GM12873 (cell line): ENCODE data around the gene LGALS12.

ENCODE experiments used
- CTCF ChIP-seq: IDR thresholded peaks from 2 replicates; pipeline ENCODE4 v1.5.1; 2012; ENCODE audit warnings: low read depth, mild to moderate bottlenecking, moderate library complexity, low read length, control low read depth; ENCODE audit not compliant: insufficient read depth; ENCODE audit errors: missing control alignments

Gene LGALS12

GRCh38 chr11:63505857-63506528 lies at the start of gene LGALS12:
Gene LGALS12, plus strand, starts transcription at chr11:63506084. Its CDS starts 375 bp downstream, at chr11:63506459.
- no peak for TF ChIP-seq CTCF

- TF ChIP-seq CTCF, result no peak
These were observed 46.3 kb upstream of the LGALS12 start for GRCh38 chr11:63459586-63459985.

GRCh38 chr11:63462137-63462536 lies 43.7 kb upstream of the LGALS12 start:
- no peak for TF ChIP-seq CTCF

GRCh38 chr11:63470311-63470710 lies 35.6 kb upstream of the LGALS12 start:
- no peak for TF ChIP-seq CTCF

- no peak for TF ChIP-seq CTCF
These were observed 33.5 kb upstream of the LGALS12 start for GRCh38 chr11:63472372-63472771.

GRCh38 chr11:63476618-63477017 lies 29.3 kb upstream of the LGALS12 start:
- no peak for TF ChIP-seq CTCF

GRCh38 chr11:63478896-63479295 lies 27.0 kb upstream of the LGALS12 start:
- TF ChIP-seq CTCF, result peak; percentile 92
